HG03442 (cell line): Measurements from ENCODE around the gene ZKSCAN3.
"Not testable (repeated sequence)": the region's sequence is repeated elsewhere in the genome, so short reads cannot be mapped to it uniquely, and the experiment has no call there.

Source experiments
- ATAC-seq: cut with Tn5 transposase; IDR thresholded peaks from one replicate; pipeline ENCODE4 v1.9.1; 2021; ENCODE audit warnings: mild to moderate bottlenecking, moderate library complexity; ENCODE audit not compliant: unreplicated experiment

Gene ZKSCAN3

GRCh38 chr6:28340310-28341095 is 9.2 kb upstream of the ZKSCAN3 start:
- no peak for ATAC-seq

- ATAC-seq: no peak
These were observed 5.7 kb upstream of the ZKSCAN3 start for GRCh38 chr6:28343898-28344677.

- no peak for ATAC-seq
These were observed 4.5 kb upstream of the ZKSCAN3 start for GRCh38 chr6:28345201-28345600.

- ATAC-seq: no peak
These were observed 2.6 kb upstream of the ZKSCAN3 start for GRCh38 chr6:28347119-28347518.

GRCh38 chr6:28349344-28349891 is 329 bp upstream of the ZKSCAN3 start:
- ATAC-seq: peak; percentile 8

GRCh38 chr6:28351087-28351486 is 1.3 kb downstream of the ZKSCAN3 start:
- ATAC-seq: no peak

GRCh38 chr6:28351493-28351925 is 1.8 kb downstream of the ZKSCAN3 start:
- no peak for ATAC-seq

GRCh38 chr6:28353356-28353755 is 3.6 kb downstream of the ZKSCAN3 start:
- ATAC-seq: no peak

- no peak for ATAC-seq
These were observed 4.4 kb downstream of the ZKSCAN3 start for GRCh38 chr6:28353981-28354676.

- no peak for ATAC-seq
These were observed 5.2 kb downstream of the ZKSCAN3 start for GRCh38 chr6:28354688-28355554.

GRCh38 chr6:28355743-28356665 is 6.3 kb downstream of the ZKSCAN3 start:
- peak; percentile 52 for ATAC-seq

GRCh38 chr6:28356666-28357020 is 6.9 kb downstream of the ZKSCAN3 start:
- ATAC-seq: no peak

GRCh38 chr6:28357036-28357435 is 7.3 kb downstream of the ZKSCAN3 start:
- no peak for ATAC-seq

GRCh38 chr6:28359562-28359961 is 9.8 kb downstream of the ZKSCAN3 start:
- not testable (repeated sequence) for ATAC-seq

GRCh38 chr6:28360961-28361360 is 11.2 kb downstream of the ZKSCAN3 start:
- ATAC-seq: no peak

GRCh38 chr6:28365590-28365989 is 15.8 kb downstream of the ZKSCAN3 start:
- ATAC-seq: not testable (repeated sequence)

GRCh38 chr6:28368522-28368921 is 18.8 kb downstream of the ZKSCAN3 start:
- peak; percentile 54 for ATAC-seq

GRCh38 chr6:28369463-28369862 is 19.7 kb downstream of the ZKSCAN3 start:
- ATAC-seq: no peak

GRCh38 chr6:28370440-28370839 is 20.7 kb downstream of the ZKSCAN3 start:
- no peak for ATAC-seq
